Regular cardiac myocyte (primary cell): ENCODE measurements around the gene PAPPA. TPM values are rescaled to one million over a fixed set of nuclear protein-coding genes. Genes with fewer than 3 reads are reported as not detected.

Experiments
- total RNA-seq: library from RNA; depleted of rRNA; stranded (reverse); fragments of >200 nt; gene quantifications from 2 replicates; pipeline ENCODE4 v1.2.3, GENCODE V29; 2014

Gene PAPPA, protein sequence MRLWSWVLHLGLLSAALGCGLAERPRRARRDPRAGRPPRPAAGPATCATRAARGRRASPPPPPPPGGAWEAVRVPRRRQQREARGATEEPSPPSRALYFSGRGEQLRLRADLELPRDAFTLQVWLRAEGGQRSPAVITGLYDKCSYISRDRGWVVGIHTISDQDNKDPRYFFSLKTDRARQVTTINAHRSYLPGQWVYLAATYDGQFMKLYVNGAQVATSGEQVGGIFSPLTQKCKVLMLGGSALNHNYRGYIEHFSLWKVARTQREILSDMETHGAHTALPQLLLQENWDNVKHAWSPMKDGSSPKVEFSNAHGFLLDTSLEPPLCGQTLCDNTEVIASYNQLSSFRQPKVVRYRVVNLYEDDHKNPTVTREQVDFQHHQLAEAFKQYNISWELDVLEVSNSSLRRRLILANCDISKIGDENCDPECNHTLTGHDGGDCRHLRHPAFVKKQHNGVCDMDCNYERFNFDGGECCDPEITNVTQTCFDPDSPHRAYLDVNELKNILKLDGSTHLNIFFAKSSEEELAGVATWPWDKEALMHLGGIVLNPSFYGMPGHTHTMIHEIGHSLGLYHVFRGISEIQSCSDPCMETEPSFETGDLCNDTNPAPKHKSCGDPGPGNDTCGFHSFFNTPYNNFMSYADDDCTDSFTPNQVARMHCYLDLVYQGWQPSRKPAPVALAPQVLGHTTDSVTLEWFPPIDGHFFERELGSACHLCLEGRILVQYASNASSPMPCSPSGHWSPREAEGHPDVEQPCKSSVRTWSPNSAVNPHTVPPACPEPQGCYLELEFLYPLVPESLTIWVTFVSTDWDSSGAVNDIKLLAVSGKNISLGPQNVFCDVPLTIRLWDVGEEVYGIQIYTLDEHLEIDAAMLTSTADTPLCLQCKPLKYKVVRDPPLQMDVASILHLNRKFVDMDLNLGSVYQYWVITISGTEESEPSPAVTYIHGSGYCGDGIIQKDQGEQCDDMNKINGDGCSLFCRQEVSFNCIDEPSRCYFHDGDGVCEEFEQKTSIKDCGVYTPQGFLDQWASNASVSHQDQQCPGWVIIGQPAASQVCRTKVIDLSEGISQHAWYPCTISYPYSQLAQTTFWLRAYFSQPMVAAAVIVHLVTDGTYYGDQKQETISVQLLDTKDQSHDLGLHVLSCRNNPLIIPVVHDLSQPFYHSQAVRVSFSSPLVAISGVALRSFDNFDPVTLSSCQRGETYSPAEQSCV (N-terminal part only)
- 143 and 435 TPM in 2 replicates for total RNA-seq

DNA sequence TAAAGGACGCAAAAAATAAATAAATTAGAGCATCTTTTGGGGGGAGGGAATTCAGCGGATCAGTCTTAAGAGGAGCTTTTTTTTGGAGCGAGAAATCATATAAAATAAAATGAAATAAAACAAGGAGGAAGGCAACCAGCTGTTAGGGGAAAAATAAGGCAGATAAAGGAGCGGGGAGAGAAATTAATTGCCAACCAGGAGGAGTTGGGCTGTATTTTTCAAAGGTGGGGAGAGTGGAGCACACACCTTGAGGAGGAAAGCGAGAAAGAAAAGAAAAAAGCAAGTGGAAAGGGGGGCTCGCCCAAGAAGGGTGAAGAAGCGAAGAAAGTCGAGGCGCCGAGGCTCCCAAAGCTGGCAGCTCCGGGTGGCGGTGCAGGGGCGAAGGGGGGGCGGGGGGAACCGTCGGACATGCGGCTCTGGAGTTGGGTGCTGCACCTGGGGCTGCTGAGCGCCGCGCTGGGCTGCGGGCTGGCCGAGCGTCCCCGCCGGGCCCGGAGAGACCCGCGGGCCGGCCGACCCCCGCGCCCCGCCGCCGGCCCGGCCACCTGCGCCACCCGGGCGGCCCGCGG lies at the start of gene PAPPA:
Gene PAPPA, plus strand, starts transcription at position 27 of the 569 bp plus-strand sequence. Its CDS starts 382 bp downstream, at position 409.

